ENCODE results near the gene ABHD3. TPM values are rescaled to one million over a fixed set of nuclear protein-coding genes. Genes with fewer than 3 reads are reported as not detected.
"Not testable (repeated sequence)": the region's sequence is repeated elsewhere in the genome, so short reads cannot be mapped to it uniquely, and the experiment has no call there.

ABHD3 gene
- total and polyA plus RNA-seq, 8 donors: 6.0 to 20.9 (median 7.5) TPM

DNA sequence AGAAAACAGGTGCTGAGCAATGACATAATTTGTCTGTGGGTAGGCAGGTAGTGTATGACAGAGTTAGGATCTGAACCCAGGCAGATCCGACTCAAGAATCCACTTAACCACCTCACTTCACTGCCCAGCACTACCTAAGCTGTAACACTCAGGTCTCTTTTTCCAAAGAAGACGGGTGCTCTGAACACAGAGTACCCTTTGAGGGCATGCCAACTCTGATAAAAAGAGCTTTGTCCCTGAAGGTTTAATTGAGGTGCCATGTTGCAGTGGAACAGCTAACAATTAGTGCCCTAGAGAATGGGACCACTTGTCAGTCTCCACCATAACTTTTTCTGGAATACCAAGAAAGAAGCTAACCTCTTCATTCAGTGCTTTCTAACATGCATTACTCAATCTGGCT is 11.3 kb downstream of the ABHD3 start:
- 69 to 79% methylated on average over 2 of the region's 2 CpGs for WGBS, 2 donors
- intact Hi-C loops (cut with DNase I): no loop called here
- no peaks in the 10 kb centered on the region for H3K27me3 ChIP-seq
- TF ChIP-seq, protein P1, sequence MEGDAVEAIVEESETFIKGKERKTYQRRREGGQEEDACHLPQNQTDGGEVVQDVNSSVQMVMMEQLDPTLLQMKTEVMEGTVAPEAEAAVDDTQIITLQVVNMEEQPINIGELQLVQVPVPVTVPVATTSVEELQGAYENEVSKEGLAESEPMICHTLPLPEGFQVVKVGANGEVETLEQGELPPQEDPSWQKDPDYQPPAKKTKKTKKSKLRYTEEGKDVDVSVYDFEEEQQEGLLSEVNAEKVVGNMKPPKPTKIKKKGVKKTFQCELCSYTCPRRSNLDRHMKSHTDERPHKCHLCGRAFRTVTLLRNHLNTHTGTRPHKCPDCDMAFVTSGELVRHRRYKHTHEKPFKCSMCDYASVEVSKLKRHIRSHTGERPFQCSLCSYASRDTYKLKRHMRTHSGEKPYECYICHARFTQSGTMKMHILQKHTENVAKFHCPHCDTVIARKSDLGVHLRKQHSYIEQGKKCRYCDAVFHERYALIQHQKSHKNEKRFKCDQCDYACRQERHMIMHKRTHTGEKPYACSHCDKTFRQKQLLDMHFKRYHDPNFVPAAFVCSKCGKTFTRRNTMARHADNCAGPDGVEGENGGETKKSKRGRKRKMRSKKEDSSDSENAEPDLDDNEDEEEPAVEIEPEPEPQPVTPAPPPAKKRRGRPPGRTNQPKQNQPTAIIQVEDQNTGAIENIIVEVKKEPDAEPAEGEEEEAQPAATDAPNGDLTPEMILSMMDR (IDR thresholded peaks at IDR 0.05): no peak
- no peaks in the 10 kb centered on the region for H3K36me3 ChIP-seq
- no peaks in the 10 kb centered on the region for H3K9me3 ChIP-seq
- ATAC-seq: no peak
- H3K4me1 ChIP-seq: no peaks in the 10 kb centered on the region
- no peak overlapping the region for H3K4me3 ChIP-seq
- DNase-seq: no peak
- H3K27ac ChIP-seq: no peak overlapping the region
- no peak for FAIRE-seq

DNA sequence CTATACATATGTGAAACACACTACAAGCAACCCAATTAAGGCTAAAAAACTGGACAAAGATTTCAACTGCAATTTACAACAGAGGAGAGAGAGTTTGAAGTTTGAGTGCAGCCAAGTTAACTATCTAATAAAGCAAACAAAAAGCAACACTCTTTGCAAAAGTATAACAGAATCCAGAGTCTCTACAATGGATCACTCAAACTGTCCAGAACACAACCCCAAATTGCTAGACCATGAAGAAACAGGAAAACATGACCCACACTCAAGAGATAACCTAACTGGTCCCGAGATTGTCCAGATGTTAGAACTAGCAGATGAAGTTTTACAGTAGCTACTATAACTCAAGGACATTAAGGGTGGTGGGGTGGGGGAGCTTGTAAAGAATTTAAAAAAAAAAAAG is 14.8 kb downstream of the ABHD3 start:
- Histone ChIP-seq H3K4me3 (no peak overlapping the region), H3K27ac (no peak overlapping the region), H3K4me1 (no peaks in the 10 kb centered on the region), H3K9me3 (no peaks in the 10 kb centered on the region), H3K36me3 (no peaks in the 10 kb centered on the region), H3K27me3 (no peaks in the 10 kb centered on the region)
- no peak for FAIRE-seq
- no peak for ATAC-seq
- TF ChIP-seq, protein P1 (IDR thresholded peaks at IDR 0.05): no peak
- intact Hi-C loops (cut with DNase I): no loop called here
- WGBS, 2 donors: 98 to 100% methylated on average over 1 of the region's 1 CpG
- DNase-seq: no peak

DNA sequence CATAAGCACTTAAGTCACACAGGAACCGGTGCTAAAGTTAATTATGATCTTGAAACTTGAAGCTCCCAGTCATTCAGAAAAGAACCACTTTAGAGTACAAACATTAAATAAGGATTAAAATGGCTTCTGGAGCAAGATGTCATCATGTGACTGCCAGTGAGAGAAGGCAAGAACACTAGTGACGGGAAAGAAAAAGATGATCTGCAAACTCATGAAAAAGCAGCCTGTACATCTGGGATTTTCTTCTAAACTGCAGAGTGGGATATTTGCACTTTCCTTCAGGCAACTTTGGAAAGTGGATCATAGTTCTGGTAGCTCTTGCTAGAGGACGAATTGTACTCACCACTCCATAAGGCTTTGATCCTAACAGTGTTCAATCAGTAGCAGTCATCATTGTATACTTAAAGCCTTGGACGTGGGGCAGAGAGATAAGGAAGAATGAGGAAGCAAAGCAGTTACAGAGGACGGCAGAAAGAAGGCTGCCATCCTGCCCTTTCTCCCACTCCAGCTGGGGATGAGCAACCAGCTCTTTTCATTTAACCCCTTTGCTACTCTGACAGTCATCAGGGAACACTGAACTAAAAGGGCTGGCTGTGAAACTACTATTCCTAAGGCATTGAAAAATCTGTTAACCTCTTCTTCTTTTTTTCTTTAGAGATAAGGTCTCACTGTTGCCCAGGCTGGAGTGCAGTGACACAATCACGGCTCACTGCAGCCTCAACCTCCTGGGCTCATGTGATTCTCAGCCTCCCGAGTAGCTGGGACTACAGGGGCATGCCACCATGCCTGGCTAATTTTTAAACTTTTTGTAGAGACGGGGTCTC is 18.1 kb downstream of the ABHD3 start:
- intact Hi-C loops (cut with DNase I): no loop called here
- H3K36me3 ChIP-seq: no peaks in the 10 kb centered on the region
- TF ChIP-seq, protein P1 (IDR thresholded peaks at IDR 0.05): no peak
- FAIRE-seq (no peak), DNase-seq (no peak), ATAC-seq (peak in 3 of 4 donors; percentile 71 to 77 (median 75))
- no peaks in the 10 kb centered on the region for H3K27me3 ChIP-seq
- H3K4me1 ChIP-seq: no peaks in the 10 kb centered on the region
- WGBS, 2 donors: 54 to 58% methylated on average over 8 of the region's 8 CpGs
- no peak overlapping the region for H3K4me3 ChIP-seq
- H3K27ac ChIP-seq: peak overlapping the region in 1 of 4 donors; percentile 2
- H3K9me3 ChIP-seq: no peaks in the 10 kb centered on the region

DNA sequence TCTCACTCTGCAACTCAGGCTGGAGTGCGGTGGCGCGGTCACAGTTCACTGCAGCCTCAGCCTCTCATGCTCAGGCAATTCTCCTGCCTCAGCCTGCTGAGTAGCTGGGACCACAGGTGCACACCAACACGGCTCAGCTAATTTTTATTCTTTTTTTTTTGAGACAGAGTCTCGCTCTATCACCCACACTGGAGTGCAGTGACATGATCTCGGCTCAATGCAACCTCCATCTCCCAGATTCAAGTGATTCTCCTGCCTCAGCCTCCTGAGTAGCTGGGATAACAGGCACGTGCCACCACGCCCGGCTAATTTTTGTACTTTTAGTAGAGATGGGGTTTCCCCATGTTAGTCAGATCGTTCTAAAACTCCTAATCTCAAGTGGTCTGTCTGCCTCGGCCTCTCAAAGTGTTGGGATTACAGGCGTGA is 19.0 kb downstream of the ABHD3 start:
- not testable (repeated sequence) for H3K27ac ChIP-seq, FAIRE-seq
- WGBS, 2 donors: 93 to 95% methylated on average over 12 of the region's 12 CpGs

DNA sequence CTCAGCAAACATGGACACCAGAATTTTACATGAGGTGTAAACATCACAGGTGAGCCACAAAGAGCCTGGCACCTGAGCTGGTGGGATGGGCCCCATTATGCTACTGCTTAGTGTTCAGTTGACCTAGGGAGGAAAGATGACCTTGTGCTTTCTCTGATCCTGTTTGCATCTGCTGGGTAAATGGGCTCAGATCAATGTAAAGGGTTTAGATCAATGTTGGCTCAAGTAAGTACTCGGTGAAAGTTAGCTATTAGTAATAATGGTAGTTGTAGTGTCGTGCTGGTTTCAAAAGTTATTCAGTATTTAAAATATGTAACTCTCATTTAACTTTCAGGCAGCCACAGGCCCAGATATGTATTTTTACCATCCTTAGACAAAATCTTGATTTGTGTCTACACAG is 19.8 kb downstream of the ABHD3 start:
- H3K27me3 ChIP-seq: no peaks in the 10 kb centered on the region
- FAIRE-seq (no peak), DNase-seq (no peak), ATAC-seq (no peak)
- TF ChIP-seq, protein P1 (IDR thresholded peaks at IDR 0.05): no peak
- intact Hi-C loops (cut with DNase I): no loop called here
- no peaks in the 10 kb centered on the region for H3K9me3 ChIP-seq
- WGBS, 2 donors: 74 to 75% methylated on average over 2 of the region's 2 CpGs
- no peaks in the 10 kb centered on the region for H3K4me1 ChIP-seq
- H3K36me3 ChIP-seq: no peaks in the 10 kb centered on the region
- H3K27ac ChIP-seq: no peak overlapping the region
- no peak overlapping the region for H3K4me3 ChIP-seq

More for the DNA sequence above, 19.0 kb downstream of the ABHD3 start:
- H3K27me3 ChIP-seq; H3K9me3 ChIP-seq; H3K4me1 ChIP-seq; H3K4me3 ChIP-seq; DNase-seq; H3K36me3 ChIP-seq; intact Hi-C loops (cut with DNase I); ATAC-seq: not testable (repeated sequence)
